Ovary (tissue), 3 donors: ENCODE data around the gene DCAF8.

Experiments used
- EP300 ChIP-seq: sonication (generic); formaldehyde crosslinking; IDR thresholded peaks from one replicate; pipeline ENCODE4 v1.6.1; 2017; ENCODE audit warnings: antibody characterized with exemption
- POLR2A ChIP-seq: fragments of 450-650 bp; IDR thresholded peaks from one replicate; pipeline ENCODE4 v1.6.1; 2017; ENCODE audit warnings: antibody characterized with exemption, mild to moderate bottlenecking, moderate library complexity
- TF ChIP-seq, protein P1 (sequence below), 3 donors: fragments of 450-650 bp in 2 of 3; fragments of 200-600 bp in 1 of 3; IDR thresholded peaks; one replicate each; pipeline versions ENCODE4 v1.5.1 to v1.8.0; 2016 to 2022; ENCODE audit warnings: antibody characterized with exemption in 3 of 3, mild to moderate bottlenecking in 1 of 3
- donor health status: DM: no; HTN: no; CAD: no.

DNA sequence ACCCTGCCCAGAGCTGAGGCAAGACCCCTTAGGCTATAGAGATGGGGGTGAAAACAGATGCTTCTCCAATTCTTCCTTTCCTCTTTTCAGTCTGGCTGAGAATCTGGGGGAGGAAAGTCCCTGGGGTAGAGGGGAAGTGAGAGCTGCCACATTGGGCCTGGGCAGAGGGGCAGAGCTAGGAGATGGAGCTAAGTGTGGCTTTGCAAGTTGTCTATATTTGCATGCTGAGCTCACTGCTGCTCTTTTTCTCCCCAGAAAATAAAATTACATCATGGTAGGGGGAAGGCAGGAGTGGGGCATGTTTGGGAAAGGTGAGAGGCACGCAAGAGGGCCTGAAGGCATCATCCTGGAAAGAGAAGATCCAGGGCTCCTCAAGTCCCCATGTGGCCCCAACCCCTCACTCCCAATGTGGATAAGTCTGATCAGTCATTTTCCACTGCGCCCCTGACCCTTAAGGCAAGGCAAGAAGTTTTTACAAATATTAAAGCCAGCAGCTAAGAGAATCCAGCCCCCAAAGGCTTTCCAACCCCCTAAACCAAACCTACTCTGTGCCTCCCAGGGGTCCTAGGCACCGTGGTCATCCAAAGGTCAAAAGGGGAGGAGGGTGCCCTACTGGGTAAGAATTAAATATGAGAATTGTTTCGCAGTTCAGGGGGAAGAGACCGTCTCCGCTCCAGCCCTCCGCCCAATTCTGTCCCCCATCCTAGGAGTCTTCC lies 57.7 kb downstream of the DCAF8 start:
- TF ChIP-seq, protein P1, sequence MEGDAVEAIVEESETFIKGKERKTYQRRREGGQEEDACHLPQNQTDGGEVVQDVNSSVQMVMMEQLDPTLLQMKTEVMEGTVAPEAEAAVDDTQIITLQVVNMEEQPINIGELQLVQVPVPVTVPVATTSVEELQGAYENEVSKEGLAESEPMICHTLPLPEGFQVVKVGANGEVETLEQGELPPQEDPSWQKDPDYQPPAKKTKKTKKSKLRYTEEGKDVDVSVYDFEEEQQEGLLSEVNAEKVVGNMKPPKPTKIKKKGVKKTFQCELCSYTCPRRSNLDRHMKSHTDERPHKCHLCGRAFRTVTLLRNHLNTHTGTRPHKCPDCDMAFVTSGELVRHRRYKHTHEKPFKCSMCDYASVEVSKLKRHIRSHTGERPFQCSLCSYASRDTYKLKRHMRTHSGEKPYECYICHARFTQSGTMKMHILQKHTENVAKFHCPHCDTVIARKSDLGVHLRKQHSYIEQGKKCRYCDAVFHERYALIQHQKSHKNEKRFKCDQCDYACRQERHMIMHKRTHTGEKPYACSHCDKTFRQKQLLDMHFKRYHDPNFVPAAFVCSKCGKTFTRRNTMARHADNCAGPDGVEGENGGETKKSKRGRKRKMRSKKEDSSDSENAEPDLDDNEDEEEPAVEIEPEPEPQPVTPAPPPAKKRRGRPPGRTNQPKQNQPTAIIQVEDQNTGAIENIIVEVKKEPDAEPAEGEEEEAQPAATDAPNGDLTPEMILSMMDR (IDR thresholded peaks at IDR 0.05): no peak
- TF ChIP-seq POLR2A: no peak
- no peak for TF ChIP-seq EP300
